CD14-positive monocyte (primary cell): ENCODE data around the gene CLTRN. TPM values are rescaled to one million over a fixed set of nuclear protein-coding genes. Genes with fewer than 3 reads are reported as not detected.

Experiments used
- DNase-seq, 3 donors: peaks; one replicate each; pipeline ENCODE4 v3.0.0-alpha.2; 2011 to 2022
- H2AFZ ChIP-seq: 2 replicates; pipeline ENCODE4 v1.6.0; 2012; ENCODE audit warnings: mild to moderate bottlenecking, low read depth, low read length, inconsistent platforms; ENCODE audit not compliant: insufficient read depth, poor library complexity, severe bottlenecking
- H3K27ac ChIP-seq, 2 donors: 1 replicate in 1 of 2; 2 replicates in 1 of 2; pipeline ENCODE4 v1.5.1; 2012 to 2013; ENCODE audit warnings: low read length in 2 of 2, control low read depth in 1 of 2, inconsistent platforms in 1 of 2, low read depth in 1 of 2, mild to moderate bottlenecking in 1 of 2
- H3K27me3 ChIP-seq, 2 donors: one replicate each; pipeline versions ENCODE4 v1.6.0 to v1.6.1; 2011 to 2013; ENCODE audit warnings: low read length in 2 of 2; ENCODE audit not compliant: control insufficient read depth in 2 of 2, insufficient read depth in 2 of 2
- H3K36me3 ChIP-seq, 2 donors: replicated peaks in 1 of 2; 1 replicate in 1 of 2; 2 replicates in 1 of 2; pipeline versions ENCODE4 v1.5.1 to v1.6.1; 2012 to 2013; ENCODE audit warnings: low read length in 2 of 2, control low read depth in 1 of 2, inconsistent platforms in 1 of 2, mild to moderate bottlenecking in 1 of 2; ENCODE audit not compliant: insufficient read depth in 2 of 2, control insufficient read depth in 1 of 2
- H3K4me1 ChIP-seq, 2 donors: 1 replicate in 1 of 2; 2 replicates in 1 of 2; pipeline versions ENCODE4 v1.5.1 to v1.6.1; 2012 to 2013; ENCODE audit warnings: low read length in 2 of 2, control low read depth in 1 of 2, inconsistent platforms in 1 of 2, mild to moderate bottlenecking in 1 of 2, moderate library complexity in 1 of 2; ENCODE audit not compliant: insufficient read depth in 2 of 2, control insufficient read depth in 1 of 2
- H3K4me2 ChIP-seq: replicated peaks from 2 replicates; pipeline ENCODE3; 2012; ENCODE audit warnings: low read length, moderate library complexity, mild to moderate bottlenecking; ENCODE audit not compliant: poor library complexity, severe bottlenecking; ENCODE audit errors: extremely low read depth
- H3K4me3 ChIP-seq, 3 experiments: fragments of 200-600 bp in 1 of 3; sonication (generic) in 1 of 3; replicated peaks in 1 of 3; 1 replicate in 2 of 3; 2 replicates in 1 of 3; pipeline ENCODE4 v1.5.1; 2011 to 2013; ENCODE audit warnings: low read length in 3 of 3, mild to moderate bottlenecking in 3 of 3, control low read depth in 2 of 3, low read depth in 2 of 3, inconsistent platforms in 1 of 3, moderate library complexity in 1 of 3
- H3K79me2 ChIP-seq: 2 replicates; pipeline ENCODE4 v1.6.0; 2012; ENCODE audit warnings: mild to moderate bottlenecking, control low read depth, inconsistent platforms, low read length, moderate library complexity; ENCODE audit not compliant: insufficient read depth
- H3K9ac ChIP-seq: 2 replicates; pipeline ENCODE4 v1.6.0; 2017; ENCODE audit warnings: low read length, mild to moderate bottlenecking; ENCODE audit not compliant: insufficient read depth, poor library complexity, severe bottlenecking
- H3K9me3 ChIP-seq, 2 donors: replicated peaks in 1 of 2; 1 replicate in 1 of 2; 2 replicates in 1 of 2; pipeline versions ENCODE4 v1.5.1 to v1.6.1; 2012 to 2013; ENCODE audit warnings: low read length in 2 of 2, control low read depth in 1 of 2; ENCODE audit not compliant: control insufficient read depth in 1 of 2, insufficient read depth in 1 of 2
- H4K20me1 ChIP-seq: 2 replicates; pipeline ENCODE4 v1.6.0; 2012; ENCODE audit warnings: mild to moderate bottlenecking, low read length, control low read depth, moderate library complexity; ENCODE audit not compliant: insufficient read depth
- H3K27ac Mint-ChIP-seq, 7 donors: one replicate each; pipeline ENCODE4 v1.8.0; 2020; ENCODE audit warnings: mild to moderate bottlenecking in 7 of 7, mixed read lengths in 7 of 7, moderate library complexity in 6 of 7, inconsistent platforms in 2 of 7
- H3K27me3 Mint-ChIP-seq, 3 donors: one replicate each; pipeline ENCODE4 v1.8.0; 2021 to 2022; ENCODE audit warnings: low read depth in 3 of 3, mild to moderate bottlenecking in 3 of 3, mixed read lengths in 3 of 3, moderate library complexity in 3 of 3, inconsistent platforms in 1 of 3
- H3K36me3 Mint-ChIP-seq, 2 donors: one replicate each; pipeline ENCODE4 v1.8.0; 2020; ENCODE audit warnings: mixed read lengths in 2 of 2, inconsistent platforms in 1 of 2, mild to moderate bottlenecking in 1 of 2
- H3K4me1 Mint-ChIP-seq: one replicate; pipeline ENCODE4 v1.8.0; 2020; ENCODE audit warnings: mild to moderate bottlenecking, mixed read lengths
- H3K4me3 Mint-ChIP-seq, 2 donors: one replicate each; pipeline ENCODE4 v1.8.0; 2020; ENCODE audit warnings: mild to moderate bottlenecking in 2 of 2, mixed read lengths in 2 of 2, moderate library complexity in 1 of 2
- H3K9me3 Mint-ChIP-seq, 7 donors: one replicate each; pipeline ENCODE4 v1.8.0; 2020 to 2022; ENCODE audit warnings: mixed read lengths in 7 of 7, mild to moderate bottlenecking in 6 of 7, moderate library complexity in 6 of 7, inconsistent platforms in 2 of 7
- WGBS: methylation state at CpG from one replicate; pipeline ENCODE4 v1.1.5; 2013; ENCODE audit warnings: missing lambda C conversion rate; ENCODE audit not compliant: insufficient coverage; 5-methylcytosine and 5-hydroxymethylcytosine counted together
- intact Hi-C, 2 donors: fragments of 100-400 bp; cut with micrococcal nuclease; formaldehyde crosslinking; loops; one replicate each; pipeline versions ENCODE4 v1.15.0 to v1.15.1; 2023
- polyA plus RNA-seq, 3 donors: library from polyadenylated mRNA; depleted of rRNA in 1 of 3; unstranded in 2 of 3; stranded (reverse) in 1 of 3; fragments of 300-500 nt in 2 of 3; fragments of >200 nt in 1 of 3; fragmentation: Illumina TruSeq in 2 of 3; gene quantifications; 1 replicate in 2 of 3; 2 replicates in 1 of 3; pipeline ENCODE4 v1.2.3, GENCODE V29; 2012 to 2021
- TF ChIP-seq, protein P1 (sequence below): fragments of 200-600 bp; IDR thresholded peaks from one replicate; pipeline ENCODE4 v1.8.0; 2022; ENCODE audit warnings: antibody characterized with exemption, mild to moderate bottlenecking

CLTRN gene
- polyA plus RNA-seq, 3 donors: not detected

DNA sequence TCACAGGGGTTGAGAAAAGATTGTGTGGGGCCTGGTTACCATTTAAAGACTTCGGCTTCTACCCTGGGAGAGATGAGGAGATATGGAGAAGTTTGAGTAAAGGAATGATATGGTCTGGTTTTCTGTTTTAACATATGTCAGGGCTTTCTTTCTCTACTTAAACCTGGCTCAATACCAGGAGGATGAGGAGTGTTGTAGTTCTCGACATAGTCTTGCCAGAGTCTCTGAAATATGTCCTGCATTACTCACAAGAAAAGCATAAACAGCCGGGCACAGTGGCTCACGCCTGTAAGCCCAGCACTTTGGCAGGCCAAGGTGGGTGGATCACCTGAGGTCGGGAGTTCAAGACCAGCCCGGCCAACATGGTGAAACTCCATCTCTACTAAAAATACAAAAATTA is 47.5 kb downstream of the CLTRN start:
- H3K36me3 ChIP-seq: no peaks in the 10 kb centered on the region
- no peaks in the 10 kb centered on the region for H3K4me1 ChIP-seq
- H3K9me3 Mint-ChIP-seq: no peaks in the 10 kb centered on the region
- no peaks in the 10 kb centered on the region for H3K4me1 Mint-ChIP-seq
- H3K4me2 ChIP-seq: no peak overlapping the region
- H3K27ac Mint-ChIP-seq: no peak overlapping the region
- no peak overlapping the region for H2AFZ ChIP-seq
- H4K20me1 ChIP-seq: no peaks in the 10 kb centered on the region
- no peak for DNase-seq
- peaks cover 0 to 82% of the 10 kb centered on the region in 2 donors for H3K27me3 ChIP-seq
- no peak overlapping the region for H3K9ac ChIP-seq
- H3K4me3 ChIP-seq: no peak overlapping the region
- no peaks in the 10 kb centered on the region for H3K79me2 ChIP-seq
- H3K9me3 ChIP-seq: no peaks in the 10 kb centered on the region
- H3K27me3 Mint-ChIP-seq: peaks cover 0 to 44% (median 3%) of the 10 kb centered on the region in 3 donors
- no peak overlapping the region for H3K27ac ChIP-seq
- no peaks in the 10 kb centered on the region for H3K36me3 Mint-ChIP-seq
- intact Hi-C loops: no loop called here
- TF ChIP-seq, protein P1, sequence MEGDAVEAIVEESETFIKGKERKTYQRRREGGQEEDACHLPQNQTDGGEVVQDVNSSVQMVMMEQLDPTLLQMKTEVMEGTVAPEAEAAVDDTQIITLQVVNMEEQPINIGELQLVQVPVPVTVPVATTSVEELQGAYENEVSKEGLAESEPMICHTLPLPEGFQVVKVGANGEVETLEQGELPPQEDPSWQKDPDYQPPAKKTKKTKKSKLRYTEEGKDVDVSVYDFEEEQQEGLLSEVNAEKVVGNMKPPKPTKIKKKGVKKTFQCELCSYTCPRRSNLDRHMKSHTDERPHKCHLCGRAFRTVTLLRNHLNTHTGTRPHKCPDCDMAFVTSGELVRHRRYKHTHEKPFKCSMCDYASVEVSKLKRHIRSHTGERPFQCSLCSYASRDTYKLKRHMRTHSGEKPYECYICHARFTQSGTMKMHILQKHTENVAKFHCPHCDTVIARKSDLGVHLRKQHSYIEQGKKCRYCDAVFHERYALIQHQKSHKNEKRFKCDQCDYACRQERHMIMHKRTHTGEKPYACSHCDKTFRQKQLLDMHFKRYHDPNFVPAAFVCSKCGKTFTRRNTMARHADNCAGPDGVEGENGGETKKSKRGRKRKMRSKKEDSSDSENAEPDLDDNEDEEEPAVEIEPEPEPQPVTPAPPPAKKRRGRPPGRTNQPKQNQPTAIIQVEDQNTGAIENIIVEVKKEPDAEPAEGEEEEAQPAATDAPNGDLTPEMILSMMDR: no peak
- H3K4me3 Mint-ChIP-seq: no peak overlapping the region
- WGBS: no CpG with 5 or more reads among the region's 6 CpGs

DNA sequence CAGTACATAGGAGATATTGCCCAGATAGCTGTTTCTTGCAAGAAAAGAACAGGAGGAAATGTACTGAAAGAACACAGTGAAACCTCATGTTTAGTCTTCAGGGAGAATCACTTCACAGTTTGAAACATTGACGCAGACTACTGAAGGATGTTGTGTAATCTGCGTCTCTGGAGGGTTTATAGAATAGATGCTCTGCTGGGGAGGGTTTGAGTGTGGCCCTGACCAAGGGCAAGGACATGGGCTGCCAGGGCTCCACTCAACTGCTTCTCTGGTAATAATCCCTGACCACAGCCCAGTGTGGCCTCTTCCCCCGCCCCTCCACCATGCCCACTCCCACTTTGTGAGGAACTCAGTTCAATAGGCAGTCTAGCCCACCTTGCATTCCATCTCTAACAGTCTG is 48.1 kb downstream of the CLTRN start:
- no CpG with 5 or more reads among the region's 3 CpGs for WGBS
- Mint-ChIP-seq H3K36me3 (no peaks in the 10 kb centered on the region), H3K27me3 (peaks cover 0 to 45% (median 3%) of the 10 kb centered on the region in 3 donors), H3K4me3 (no peak overlapping the region), H3K4me1 (no peaks in the 10 kb centered on the region), H3K27ac (no peak overlapping the region), H3K9me3 (no peaks in the 10 kb centered on the region)
- Histone ChIP-seq H3K27me3 (peaks cover 0 to 77% of the 10 kb centered on the region in 2 donors), H3K4me1 (no peaks in the 10 kb centered on the region), H2AFZ (no peak overlapping the region), H3K4me3 (no peak overlapping the region), H3K27ac (no peak overlapping the region), H4K20me1 (no peaks in the 10 kb centered on the region), H3K36me3 (no peaks in the 10 kb centered on the region), H3K9ac (no peak overlapping the region), H3K79me2 (no peaks in the 10 kb centered on the region), H3K4me2 (no peak overlapping the region), H3K9me3 (no peaks in the 10 kb centered on the region)
- TF ChIP-seq, protein P1: no peak
- intact Hi-C loops: no loop called here
- DNase-seq: no peak
